Stimulated activated CD4-positive, alpha-beta T cell treated with anti-CD3 and anti-CD28 coated beads, Interleukin-12 subunit alpha, Interleukin-12 subunit beta, amount 100 ng/mL, for 48 hours (primary cell): ENCODE results near the gene SLC5A5.

ENCODE experiments used
- DNase-seq, 3 donors: peaks; one replicate each; pipeline ENCODE4 v3.0.0-alpha.2; 2020; ENCODE audit warnings: low read depth in 2 of 3, low spot score in 1 of 3

Gene SLC5A5

DNA sequence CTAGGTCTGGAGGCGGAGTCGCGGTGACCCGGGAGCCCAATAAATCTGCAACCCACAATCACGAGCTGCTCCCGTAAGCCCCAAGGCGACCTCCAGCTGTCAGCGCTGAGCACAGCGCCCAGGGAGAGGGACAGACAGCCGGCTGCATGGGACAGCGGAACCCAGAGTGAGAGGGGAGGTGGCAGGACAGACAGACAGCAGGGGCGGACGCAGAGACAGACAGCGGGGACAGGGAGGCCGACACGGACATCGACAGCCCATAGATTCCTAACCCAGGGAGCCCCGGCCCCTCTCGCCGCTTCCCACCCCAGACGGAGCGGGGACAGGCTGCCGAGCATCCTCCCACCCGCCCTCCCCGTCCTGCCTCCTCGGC lies at the start of gene SLC5A5:
Gene SLC5A5, plus strand, starts transcription at position 68 of the 373 bp plus-strand sequence. CDS start 375 bp downstream, outside the sequence.
- no peak for DNase-seq

DNA sequence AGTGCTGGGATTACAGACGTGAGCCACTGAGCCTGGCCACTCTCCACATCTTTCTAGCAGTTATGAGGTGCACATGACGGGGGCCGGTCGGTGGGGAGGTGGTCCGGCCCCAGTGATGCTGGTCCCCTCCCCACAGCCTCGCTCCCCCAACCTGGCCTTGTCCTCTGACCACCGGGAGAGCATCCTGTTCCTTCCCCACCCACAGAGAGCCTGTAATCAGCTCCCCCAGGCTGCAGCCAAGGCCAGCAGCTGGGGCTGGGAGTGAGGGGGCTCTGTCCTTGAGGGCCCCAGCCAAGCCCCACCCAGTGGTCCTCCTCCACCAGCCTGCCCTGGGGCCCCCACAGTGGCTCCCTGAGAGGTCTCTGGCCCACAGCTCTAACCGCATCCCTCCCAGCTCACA lies 47.4 kb upstream of the SLC5A5 start:
- no peak for DNase-seq

DNA sequence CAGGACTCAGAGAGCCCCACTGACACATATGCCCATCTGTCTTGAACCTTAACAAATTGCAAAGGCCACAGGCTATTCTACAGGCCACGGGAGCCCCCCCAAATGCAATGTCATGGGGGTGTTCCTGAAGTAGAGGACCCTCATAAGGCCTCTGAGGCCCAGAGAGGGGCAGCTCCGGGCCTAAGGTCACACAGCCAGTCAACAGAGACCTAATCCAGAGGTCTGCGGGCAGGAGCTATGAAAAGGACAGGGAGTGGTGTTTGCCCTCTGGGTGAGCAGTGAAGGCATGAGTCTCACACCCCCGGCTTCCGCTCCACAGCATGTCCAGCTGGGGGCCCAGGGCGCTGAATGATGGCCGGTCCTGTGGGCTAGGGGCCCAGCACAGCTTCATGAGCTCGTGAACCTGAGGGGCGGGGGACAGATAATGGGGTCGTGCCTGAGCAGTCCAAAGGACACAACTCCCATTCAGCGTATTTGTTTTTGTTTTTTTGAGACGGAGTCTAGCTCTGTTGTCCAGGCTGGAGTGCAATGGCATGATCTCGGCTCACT lies 45.2 kb upstream of the SLC5A5 start:
- no peak for DNase-seq

GRCh38 chr19:17829855-17830566 lies 41.7 kb upstream of the SLC5A5 start:
- no peak for DNase-seq

DNA sequence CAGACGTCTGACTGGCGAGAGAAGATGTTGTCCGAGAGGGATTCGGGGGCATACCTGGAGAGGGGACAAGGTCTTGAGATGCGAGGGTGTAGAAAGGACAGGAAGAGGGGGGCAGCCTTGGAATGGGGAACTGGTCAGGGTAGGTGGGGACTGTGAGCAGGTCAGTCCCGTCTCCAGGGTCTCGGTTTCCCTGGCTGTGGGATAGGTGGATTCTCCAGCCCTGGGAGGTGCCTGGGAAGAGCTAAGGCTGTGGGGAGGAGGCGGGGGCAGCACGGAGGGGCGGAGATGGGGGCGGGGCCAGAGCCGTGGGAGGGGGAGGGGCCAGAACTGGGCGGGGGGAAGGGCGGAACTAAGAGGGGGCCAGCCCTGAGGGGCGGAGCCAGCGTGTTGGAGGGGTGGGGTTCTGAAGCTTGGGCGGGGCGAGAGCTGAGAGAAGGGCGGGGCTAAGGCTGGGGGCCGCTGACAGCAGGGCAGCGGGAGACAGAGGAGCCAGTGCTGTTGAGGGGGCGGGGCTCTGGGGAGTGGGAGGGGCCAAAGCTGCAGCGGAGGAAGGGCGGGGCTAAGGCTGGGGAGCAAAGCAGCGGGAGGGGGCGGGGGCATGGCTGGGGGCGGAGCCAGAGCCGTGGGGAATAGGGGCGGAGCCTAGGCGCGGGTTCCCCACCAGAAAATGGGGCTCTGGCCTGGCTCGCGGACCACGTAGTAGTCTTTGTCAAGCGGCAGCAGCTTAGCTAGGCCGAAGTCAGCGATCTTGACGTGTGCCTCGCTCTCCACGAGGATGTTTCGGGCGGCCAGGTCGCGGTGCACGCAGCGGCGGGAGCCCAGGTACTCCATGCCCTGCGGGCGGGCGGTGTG lies 41.0 kb upstream of the SLC5A5 start:
- DNase-seq = peak; percentile 55 to 73 (median 60)

- DNase-seq = no peak
These were observed 40.3 kb upstream of the SLC5A5 start for GRCh38 chr19:17831419-17831888.

GRCh38 chr19:17832443-17833208 lies 39.1 kb upstream of the SLC5A5 start:
- no peak for DNase-seq

GRCh38 chr19:17834350-17835181 lies 37.2 kb upstream of the SLC5A5 start:
- no peak for DNase-seq

GRCh38 chr19:17835182-17836006 lies 36.4 kb upstream of the SLC5A5 start:
- no peak for DNase-seq

GRCh38 chr19:17836530-17836929 lies 35.2 kb upstream of the SLC5A5 start:
- DNase-seq = no peak

GRCh38 chr19:17837972-17838371 lies 33.8 kb upstream of the SLC5A5 start:
- DNase-seq = no peak

GRCh38 chr19:17840019-17840418 lies 31.7 kb upstream of the SLC5A5 start:
- no peak for DNase-seq

DNA sequence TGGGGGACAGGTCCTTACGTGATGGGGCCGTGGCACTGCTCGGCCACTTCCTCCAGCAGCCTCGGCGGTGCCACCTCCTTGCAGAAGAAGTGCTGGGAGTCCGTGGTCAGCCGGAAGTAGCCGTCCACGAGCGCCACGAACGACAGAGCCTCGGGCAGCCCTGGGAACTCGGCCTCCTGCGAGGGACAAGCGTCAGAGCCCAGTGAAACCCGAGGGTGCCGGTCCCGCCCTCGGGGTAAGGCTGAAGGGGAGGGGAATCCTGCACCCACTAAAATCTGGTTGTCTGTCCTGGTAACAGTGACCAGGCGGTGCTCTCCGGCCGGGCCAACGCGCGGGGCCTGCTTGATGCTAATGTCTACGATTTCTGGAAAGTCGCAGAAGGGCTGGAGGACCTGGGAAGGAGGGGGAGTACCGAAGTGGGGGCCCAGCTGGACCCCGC lies 30.4 kb upstream of the SLC5A5 start:
- no peak for DNase-seq

GRCh38 chr19:17841810-17842662 lies 29.7 kb upstream of the SLC5A5 start:
- DNase-seq = peak; percentile 67 to 84 (median 68)

GRCh38 chr19:17842663-17843291 lies 29.0 kb upstream of the SLC5A5 start:
- no peak for DNase-seq

DNA sequence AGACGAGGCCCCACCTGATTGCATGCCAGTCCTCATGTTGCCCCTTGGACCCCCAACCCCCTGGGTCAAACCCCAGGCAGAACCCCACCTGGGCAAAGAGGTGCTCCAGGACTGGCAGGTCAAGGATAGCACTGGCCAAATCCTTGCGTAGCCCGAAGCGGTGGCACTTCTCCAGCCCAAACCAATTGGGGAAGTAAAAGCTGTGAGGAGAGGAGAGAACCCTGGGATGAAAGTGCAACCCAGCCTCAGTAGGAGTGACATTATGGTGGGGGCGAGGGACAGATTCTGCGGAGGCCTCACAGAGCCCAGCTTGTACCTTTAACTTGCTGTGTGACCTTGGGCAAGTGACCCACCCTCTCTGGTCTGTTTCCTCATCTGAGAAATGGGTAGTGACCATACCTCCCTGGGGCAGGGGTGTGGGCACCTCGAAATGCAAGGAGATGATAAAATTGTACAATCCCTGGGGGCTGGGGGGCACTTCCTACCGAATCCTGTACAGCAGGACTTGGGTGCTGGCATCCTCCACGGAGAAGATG lies 28.4 kb upstream of the SLC5A5 start:
- no peak for DNase-seq

DNA sequence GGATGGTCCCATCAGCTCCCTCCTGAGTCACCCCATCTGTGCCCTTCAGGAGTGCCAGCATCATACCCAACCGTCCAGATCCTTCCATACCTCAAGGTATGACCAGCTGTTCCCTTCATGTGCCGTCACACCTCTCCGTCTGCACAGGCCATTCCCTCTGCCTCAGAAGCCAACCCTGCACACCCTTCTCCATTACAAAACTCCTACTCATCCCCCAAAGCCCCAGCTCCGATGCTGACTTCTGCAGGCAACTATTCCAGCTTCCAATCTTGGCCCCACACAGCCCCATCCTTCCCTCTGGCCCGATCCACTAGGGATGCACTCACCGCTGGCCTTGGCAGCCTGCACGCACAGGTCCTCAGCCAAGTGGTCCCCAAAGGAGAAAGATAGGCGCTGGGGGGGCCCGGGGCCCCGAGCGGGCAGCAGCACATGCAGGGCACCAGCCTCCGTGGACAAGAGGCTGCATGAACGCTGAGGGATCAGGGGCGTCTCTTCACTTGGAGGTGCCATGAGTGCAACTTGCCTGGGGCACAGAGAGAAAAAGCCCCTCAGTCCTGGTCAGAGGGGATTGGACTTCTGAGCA lies 27.7 kb upstream of the SLC5A5 start:
- DNase-seq = no peak
